GM21825 (cell line): ENCODE data around the gene ME2.
"Not testable (repeated sequence)": the region's sequence is repeated elsewhere in the genome, so short reads cannot be mapped to it uniquely, and the experiment has no call there.

Experiments
- ATAC-seq: cut with Tn5 transposase; IDR thresholded peaks from one replicate; pipeline ENCODE4 v1.9.1; 2021; ENCODE audit warnings: mild to moderate bottlenecking, moderate library complexity; ENCODE audit not compliant: unreplicated experiment

ME2 gene

DNA sequence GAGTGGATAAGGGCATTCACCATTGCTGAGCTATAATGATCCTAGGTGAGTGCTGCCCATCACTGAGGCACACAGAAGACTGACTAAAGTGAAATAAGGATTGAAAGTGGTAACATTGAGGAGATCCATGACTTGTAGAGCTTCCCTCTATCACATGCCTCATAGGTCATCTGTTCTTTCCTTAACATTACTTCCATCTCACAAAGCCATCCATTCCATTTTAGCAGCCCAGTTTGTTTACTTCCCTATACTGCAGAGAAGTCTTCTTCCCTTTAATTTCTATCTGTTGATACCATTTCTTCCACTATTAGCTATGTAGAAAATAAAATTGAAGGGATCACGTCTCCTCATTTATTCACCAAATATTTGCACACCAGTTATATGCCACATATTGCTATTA lies 32.1 kb downstream of the ME2 start:
- ATAC-seq, result no peak

DNA sequence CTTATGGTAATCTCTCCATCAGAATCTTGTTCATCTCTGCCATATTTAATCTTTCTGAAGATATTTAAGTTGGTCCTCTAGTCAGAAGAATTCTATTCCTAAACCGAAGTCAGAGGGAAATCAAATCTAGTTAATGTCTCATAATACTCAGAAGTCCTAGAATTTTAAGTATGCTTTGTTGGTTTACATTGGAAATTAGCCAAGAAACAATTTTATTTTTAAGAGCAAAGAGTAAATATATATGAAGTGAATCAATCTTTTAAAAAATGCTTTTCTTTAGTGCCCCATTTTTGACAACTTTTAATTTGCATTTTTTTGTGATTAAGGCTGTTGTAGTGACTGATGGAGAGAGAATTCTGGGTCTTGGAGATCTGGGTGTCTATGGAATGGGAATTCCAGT lies 38.1 kb downstream of the ME2 start:
- ATAC-seq, result no peak

DNA sequence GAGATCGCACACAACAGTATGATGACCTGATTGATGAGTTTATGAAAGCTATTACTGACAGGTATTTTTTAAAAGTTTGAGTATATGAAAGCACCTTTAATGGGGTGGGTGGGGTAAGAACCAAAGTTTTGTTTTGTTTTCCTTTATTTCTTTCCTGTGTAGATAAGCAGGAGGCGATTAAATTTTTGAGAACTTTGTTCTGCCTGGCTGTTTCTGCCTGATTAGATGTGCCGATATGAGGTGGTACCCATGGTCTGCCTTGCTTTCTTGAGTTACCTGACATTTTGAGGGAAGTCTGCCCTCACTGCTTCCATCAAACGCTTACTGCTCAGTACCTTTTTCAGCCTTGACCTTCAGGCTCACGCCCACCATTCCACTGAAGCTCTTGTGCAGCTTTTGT lies 39.2 kb downstream of the ME2 start:
- no peak for ATAC-seq

DNA sequence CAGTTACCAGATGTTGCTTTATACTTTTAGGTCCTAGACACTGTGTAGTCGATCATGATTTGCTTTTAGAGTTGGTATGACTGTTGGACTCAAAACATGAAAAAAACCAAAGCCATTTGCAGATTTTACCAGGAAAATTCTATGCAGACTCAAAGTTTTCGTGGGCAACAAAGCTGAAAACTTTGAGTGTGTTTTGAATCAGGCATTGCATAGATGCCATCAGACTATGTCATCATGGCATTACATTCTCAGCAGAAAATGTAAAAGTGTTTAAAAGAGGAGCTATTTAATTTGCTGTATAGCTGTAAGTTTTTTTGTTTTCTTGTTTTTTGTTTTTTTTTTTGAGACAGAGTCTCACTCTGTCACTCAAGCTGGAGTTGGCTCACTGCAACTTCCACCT lies 45.5 kb downstream of the ME2 start:
- ATAC-seq, result no peak

DNA sequence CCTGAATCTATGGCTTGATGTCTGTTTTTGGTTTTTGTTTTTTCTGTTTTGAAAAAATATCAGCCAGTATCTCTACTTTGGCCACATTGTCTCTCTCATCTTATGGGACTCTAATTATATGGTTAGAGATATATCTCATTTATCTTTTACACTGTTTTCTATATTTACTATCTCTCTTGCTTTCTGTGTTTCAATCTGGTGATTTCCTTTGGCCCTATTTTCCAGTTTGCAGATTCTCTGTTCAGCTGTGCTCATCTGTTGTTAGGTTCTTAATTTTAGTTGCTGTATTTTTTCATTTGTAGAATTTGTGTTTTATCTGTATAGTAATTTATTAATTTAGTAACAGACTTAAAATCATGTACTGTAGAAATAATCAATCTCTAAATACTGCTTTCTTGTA lies 47.6 kb downstream of the ME2 start:
- ATAC-seq, result no peak

DNA sequence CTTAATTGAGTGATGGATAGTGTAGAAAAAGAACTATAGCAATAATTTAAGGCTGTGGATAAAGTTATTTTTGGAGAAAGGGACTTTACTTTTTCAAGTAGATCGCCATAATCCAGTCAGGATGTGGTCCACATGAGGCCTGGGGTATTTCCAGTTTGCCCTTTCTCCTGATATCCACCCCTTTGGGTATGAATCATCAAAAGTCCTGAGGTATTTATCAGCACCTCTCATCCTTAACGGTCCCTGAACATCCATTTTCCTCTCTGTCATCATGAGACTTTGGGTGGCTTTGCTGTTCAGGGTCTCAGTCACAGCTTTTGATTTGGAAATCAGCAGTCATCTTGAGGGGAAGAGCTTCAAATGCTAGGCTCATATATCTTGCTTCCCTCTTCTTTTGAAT lies 49.6 kb downstream of the ME2 start:
- no peak for ATAC-seq

DNA sequence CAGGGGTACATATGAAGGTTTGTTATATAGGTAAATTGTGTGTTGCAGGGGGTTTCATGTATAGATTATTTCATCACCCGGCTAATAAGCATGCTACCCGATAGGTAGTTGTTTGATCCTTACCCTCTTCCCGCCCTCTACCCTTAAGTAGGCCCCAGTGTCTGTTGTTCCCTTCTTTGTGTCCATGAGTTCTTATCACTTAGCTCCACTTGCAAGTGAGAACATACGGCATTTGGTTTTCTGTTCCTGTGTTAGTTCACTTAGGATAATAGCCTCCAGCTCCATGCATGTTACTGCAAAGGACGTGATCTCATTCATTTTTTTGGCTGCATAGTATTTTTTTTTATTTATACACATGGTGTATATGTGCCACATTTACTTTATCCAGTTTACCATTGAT lies 54.8 kb downstream of the ME2 start:
- ATAC-seq, result no peak

DNA sequence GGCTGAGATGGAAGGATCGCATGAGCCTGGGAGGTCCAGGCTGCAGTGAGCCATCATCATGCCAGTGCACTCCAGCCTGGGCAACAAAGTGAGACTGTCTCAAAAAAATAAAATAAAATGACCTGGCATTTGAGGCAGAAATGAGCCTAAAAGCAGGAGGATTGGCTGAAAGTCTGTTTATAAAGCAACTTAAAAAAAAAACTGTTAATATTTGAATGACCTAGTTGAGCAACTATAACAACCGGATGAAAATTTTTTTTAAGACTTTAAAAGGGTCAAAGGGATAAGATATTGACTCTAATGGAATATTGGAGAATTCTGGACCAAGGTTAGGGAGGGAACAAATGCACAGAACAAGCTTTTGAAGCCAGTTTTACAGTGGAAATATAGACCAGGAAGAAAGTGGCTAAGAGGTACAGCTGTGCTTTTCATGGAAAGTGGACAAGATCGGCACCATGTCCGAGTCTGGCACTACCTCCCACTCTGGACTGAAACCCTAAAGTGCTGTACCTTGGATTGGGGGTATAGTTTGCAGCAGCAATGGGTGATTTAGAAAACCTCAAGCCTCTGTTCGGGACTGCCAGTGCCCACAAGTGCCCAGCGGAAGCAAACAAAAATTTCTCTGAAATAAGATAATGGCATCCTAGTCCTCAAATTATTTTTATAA lies 55.8 kb downstream of the ME2 start:
- no peak for ATAC-seq

DNA sequence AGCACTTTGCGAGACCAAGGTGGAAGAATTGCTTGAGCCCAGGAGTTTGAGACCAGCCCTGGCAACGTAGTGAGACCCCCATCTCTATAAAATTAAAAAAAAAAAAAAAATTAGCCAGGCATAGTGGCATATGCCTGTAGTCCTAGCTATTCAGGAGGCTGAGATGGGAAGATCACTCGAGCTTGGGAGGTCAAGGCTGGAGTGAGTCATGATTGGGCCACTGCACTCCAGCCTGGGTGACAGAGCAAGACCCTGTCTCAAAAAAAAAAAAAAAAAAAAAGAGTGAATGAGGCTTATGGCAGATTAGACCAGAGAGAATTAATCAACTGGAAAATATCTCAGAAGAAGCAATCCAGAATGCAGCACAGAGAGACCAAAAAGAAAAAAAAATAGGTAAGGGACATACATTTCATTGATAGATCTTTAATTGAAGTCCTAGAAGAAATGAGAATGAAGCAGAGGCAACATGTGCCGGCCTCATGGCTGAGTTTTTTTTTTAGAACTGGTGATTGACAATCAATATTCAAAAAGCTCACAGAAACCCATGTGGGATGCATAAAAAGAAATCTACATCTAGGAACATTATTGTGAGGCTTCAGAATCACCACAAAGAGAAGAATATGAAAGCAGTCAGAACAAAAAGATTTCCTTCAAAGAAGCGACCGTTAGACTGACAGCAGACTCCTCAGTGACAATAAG lies 56.7 kb downstream of the ME2 start:
- ATAC-seq, result no peak

DNA sequence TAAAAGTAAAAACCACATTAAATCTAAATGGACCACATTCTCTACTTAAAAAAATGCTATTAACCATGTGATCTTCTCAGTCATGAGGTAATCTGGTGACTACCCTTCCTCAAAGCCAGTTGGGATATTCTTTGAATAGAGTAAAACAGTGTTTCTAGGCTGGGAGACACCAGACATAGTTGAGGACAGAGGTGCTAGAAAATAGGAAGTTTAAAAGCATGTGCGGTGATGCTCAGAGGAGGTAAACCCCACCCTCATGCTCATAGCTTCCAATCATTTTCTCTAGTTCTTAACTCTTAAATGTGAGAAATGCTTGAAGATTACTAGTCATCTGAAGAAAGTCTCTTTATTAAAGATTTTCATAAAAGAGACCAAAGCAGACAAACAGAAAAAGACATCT lies 58.3 kb downstream of the ME2 start:
- no peak for ATAC-seq

DNA sequence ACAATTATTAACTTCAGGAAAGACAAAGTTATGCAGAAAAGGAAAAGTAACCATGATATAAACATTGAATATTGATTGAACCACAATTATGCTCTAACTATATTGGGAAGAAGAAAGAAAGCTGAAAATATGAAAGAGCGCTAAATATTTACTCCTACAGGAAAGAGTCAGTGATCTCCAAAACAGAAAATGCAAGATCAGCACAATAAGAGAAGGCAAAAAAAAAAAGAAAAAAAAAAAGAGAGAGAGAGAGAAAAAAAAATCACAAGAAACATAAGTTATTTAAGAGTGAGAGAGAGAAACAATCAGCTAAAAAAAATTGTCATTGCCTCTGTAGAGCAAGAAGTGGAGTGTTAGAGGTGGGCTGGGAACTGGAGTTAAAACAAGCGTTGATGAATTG lies 60.0 kb downstream of the ME2 start:
- ATAC-seq, result no peak

DNA sequence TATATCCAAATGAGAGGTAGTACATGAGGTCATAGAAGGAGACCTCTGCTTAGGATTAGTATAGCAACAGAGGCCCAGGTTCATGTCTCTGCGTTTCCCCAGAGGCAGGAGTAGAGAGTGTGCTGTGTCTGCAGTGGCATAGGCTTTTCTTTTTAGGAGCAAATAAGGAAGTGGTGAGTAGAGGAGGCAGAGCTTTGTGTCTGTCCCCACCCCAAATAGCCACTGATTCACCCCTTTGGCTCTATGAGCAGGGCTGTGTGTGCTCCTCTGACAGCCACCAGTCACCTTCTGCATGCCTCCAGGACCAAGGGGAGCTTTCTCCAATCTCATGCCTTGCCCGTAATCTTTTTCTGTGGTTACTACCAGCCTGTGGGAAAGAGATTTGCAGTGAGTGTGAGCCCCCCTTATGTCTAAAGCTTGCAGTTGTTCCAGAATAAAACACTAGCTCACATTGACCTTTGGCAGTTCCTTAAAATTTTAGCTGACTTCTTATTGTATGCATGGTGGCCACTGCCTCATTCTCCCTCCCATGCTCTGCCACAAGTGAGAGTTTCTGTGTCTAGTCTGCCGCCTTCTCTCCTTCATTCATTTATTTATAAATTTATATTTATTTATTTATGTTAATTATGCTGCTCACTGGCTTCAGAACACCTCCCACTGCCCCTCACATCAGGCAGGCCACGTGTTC lies 65.5 kb downstream of the ME2 start:
- ATAC-seq, result no peak

DNA sequence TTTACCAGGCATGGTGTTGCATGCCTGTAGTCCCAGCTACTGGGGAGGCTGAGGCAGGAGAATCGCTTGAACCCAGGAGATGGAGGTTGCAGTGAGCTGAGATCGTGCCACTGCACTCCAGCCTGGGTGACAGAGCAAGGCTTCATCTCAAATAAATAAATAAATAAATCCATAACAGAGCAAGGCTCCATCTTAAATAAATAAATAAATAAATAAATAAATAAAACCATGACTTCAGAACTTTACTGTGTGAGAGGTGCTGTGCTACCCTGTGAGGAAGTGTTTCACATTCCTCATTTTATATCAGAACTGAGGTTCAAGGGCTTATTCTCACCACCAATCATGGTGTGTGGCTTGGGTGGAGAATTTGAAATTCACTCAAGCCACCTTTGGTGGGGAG lies 67.0 kb downstream of the ME2 start:
- ATAC-seq, result not testable (repeated sequence)

DNA sequence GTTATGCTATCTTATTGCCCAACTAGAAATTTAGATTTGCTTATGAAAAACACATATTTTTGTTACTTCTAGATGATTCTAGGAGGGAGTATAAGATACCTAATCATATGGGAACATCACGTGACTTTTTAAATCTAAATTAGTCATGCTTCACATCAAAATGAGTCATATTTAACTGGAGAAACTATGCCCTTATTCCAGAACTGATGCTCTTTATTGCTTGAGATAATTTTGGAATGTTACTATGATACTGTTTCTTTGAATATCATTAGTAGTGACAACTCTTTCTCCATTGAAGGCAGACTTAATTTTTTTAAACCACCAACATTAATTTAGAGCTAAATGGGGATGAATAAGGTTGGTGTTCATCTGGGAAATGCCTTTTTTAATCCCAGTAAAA lies 69.0 kb downstream of the ME2 start:
- ATAC-seq, result no peak

DNA sequence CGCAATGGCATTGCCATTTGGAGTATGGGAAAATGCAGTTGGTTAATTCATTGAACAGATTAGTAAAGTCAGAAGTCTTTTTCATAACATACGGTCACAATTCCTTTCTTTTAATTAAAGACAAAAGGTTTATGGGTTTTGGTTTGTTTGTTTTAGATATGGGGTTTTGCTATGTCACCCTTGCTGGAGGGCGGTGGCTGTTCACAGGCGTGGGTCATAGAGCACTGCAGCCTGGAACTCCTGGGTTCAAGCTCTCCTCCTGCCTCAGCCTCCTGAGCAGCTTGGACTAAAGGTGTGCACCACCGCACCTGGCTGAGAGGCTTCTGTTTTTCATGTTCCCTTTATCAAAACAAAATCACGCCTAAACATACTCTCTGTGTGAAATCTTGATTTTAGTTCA lies 70.3 kb downstream of the ME2 start:
- no peak for ATAC-seq

DNA sequence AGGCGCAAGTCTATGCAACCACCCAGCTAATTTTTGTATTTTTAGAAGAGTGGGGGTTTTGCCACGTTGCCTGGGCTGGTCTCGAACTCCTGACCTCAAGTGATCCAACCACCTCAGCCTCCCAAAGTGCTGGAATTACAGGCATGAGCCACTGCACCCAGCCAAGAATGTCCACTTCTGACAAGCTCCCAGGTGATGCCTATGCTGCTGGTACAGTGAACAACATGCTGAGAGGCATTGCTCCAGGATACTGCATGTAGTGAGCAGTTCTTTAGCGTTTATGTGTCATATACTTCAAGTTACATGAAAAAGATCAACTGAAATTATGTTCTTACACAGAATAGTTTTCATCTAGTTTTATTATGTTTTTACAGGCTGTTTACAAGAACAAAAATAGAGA lies 71.7 kb downstream of the ME2 start:
- no peak for ATAC-seq

DNA sequence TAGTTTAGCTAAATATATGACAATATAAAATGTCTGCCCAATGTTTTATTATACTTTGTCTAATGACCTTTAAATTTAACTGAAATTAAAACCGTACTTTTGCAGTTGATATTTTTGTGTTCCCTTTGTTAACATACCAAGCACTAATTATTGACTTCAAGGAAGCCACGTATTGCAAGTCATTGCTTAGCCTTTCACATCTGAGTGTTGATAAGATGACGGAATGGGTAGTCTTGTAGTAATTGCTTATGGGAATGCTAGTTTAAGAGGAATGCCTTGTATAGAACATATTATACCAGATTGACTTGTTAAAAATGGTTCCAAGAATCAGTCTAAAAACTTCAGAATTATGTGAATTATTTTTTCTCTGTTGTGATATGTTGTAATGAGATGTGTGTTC lies 74.9 kb downstream of the ME2 start:
- ATAC-seq, result no peak

DNA sequence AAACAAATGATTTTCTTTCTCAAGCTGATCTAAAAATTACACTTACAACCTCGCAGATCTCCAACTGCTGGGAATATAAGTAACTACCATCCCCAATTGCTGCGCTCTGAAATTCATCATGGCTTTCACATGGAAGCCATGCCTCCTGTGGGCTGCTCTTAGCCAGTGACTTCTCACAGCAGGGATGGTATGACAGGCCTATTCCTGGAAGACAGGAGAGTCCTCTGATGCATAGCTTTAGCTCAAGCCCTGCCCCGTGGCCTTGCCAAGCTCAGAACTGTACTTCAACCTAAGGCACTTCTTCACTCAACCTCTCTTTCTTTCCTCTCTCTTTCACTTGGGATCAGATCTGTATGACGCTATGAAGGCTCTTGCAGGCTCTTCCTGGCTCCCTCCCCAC lies 76.3 kb downstream of the ME2 start:
- no peak for ATAC-seq

DNA sequence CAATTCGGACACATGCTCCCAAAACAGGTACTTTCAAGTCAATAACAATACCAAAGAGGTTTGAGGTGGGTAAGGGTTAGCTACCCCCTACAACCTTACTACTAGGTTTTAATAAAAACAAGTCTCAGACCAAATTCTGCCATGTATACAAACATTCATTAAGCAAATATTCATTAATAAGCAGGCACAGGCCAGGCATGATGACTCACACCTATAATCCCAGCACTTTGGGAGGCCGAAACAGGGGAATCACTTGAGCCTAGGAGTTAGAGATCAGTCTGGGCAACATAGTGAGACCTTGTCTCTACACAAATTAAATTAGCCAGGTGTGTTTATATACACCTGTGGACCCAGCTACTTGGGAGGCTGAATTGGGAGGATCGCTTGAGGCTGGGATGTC lies 77.2 kb downstream of the ME2 start:
- no peak for ATAC-seq

DNA sequence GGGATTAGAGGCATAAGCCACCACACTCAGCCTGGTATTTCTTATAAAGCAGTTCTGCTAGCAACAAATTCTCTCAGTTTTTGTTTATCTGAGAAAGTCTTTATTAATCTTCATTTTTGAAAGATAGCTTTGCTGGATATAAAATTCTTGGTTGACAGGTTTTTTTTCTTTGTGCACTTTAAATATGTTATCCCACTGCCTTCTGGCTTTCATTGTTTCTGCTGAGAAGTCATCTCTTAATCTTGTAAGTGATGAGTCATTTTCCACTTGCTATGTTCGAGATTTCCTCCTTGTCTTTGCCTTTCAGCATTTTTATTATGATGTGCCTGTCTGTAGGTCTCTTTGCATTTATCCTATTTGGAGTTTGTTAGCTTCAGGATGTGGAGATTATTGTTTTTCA lies 83.1 kb downstream of the ME2 start:
- ATAC-seq, result no peak

DNA sequence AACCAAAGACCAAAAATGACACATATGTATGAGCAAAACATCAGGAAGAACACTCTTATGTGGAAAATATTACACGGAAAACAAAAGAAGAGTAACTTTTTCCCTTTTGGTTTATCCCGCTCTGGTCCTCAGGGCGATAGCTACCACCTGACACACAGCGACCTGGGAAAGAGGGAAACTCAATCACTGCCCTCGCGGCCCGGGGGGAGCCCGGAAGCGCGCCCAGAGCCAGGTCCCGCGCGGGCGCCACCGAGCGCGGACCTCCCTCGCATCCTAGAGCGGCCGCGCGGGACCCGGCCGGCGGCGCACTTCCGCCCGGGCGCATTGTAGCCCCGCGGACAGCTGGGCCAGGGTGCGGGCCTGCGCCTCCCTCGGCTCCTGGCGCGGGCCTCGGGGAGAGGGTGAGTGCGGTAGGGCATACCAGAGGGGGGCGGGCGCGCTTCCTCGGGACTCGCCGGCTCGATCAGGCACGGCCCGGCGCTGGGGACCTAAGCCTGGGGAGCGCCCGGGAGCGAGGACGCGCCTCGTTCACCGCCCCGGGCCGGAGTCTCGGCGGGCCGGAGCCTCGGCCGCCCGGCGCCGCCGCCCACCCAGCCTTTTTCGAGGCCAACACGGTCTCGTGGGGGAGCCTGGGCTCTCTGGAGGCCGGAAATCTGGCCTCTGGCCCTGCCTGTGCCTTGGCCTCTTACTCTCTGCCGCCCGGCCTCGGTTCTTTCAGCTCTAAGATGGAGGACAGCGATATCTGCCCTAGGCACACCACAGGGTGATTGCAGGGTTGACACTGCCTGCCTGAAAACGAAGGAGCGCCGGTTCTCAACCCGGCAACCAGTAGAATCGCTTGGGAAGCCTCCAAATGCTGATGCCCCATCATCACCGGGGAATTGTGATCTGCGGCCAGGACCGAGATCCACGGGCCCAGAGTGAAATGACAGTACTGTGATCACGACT lies 89.1 kb downstream of the ME2 start, which contains the start of gene ELAC1:
ELAC1 (plus strand) TSS at position 327 of the 948 bp plus-strand sequence. CDS start 6,365 bp downstream, outside the sequence.
- ATAC-seq, result peak; percentile 95
